Activated CD8-positive, alpha-beta memory T cell treated with anti-CD3 and anti-CD28 coated beads, Interleukin-2, amount 50 U/mL, for 1 hour (primary cell): ENCODE data around the gene MORC1.

ENCODE experiments used
- DNase-seq: peaks from one replicate; pipeline ENCODE4 v3.0.0-alpha.2; 2020; ENCODE audit errors: extremely low read depth

Gene MORC1

GRCh38 chr3:108936924-108937689, 180.8 kb downstream of the MORC1 start:
- no peak for DNase-seq

GRCh38 chr3:108931035-108931434, 186.9 kb downstream of the MORC1 start:
- no peak for DNase-seq

GRCh38 chr3:108918866-108919265, 199.1 kb downstream of the MORC1 start:
- DNase-seq: no peak

DNA sequence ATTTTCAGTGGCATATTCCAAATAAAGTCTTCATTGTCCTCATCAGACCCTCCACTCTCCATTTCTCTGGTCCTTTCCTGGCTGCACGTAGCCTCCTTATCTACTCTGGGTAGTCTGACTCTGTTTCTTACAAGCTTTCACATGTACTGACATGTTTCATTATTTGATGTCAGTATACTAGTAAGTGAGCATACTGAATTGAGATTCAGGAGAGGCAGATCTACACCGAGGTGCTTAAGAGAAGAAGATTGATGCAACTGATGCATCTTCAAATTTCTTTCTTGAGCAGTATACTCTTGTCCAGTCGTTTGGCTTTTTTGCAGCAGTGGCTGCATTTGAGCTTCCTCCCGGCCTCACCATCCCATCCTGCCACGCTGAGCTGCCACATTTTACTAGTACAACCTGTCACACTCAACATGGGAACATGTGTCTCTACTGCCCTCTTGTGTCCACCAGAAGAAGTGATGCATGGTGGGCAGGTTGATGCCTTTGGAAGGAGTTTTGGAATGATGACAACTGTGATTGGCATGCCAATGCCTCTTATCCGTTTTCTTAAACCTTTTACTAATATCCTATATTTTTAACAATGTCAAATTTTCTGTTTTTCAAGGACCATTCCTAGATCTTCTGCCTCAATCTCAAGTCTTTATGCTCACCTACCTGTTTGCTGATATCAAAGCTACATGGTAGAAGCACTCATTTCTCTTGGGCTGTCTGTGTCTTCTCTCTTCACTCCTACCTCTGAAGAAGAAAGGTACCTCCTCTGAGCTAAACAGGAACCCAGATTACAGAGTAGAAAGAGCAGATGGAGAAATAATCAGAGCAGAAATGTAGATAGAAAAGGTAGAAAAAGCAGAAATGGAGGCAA, 202.9 kb downstream of the MORC1 start:
- peak; percentile 24 for DNase-seq

- no peak for DNase-seq
Measured at GRCh38 chr3:108909799-108910198, 208.1 kb downstream of the MORC1 start.
